OCI-LY3 (cell line): ENCODE results near the gene SFXN3.

Experiments
- EZH2phosphoT487 ChIP-seq: fragments of 200-600 bp; shearing (Covaris generic); IDR thresholded peaks from 2 replicates; pipeline ENCODE4 v1.6.1; 2018; ENCODE audit warnings: antibody characterized with exemption, mixed run types, low read depth
- TF ChIP-seq, protein P1 (sequence below): fragments of 200-600, 300-600 bp; sonication (generic); IDR thresholded peaks from 2 replicates; pipeline ENCODE4 v1.5.1; 2014; ENCODE audit warnings: antibody characterized with exemption, low read length, low read depth

DNA sequence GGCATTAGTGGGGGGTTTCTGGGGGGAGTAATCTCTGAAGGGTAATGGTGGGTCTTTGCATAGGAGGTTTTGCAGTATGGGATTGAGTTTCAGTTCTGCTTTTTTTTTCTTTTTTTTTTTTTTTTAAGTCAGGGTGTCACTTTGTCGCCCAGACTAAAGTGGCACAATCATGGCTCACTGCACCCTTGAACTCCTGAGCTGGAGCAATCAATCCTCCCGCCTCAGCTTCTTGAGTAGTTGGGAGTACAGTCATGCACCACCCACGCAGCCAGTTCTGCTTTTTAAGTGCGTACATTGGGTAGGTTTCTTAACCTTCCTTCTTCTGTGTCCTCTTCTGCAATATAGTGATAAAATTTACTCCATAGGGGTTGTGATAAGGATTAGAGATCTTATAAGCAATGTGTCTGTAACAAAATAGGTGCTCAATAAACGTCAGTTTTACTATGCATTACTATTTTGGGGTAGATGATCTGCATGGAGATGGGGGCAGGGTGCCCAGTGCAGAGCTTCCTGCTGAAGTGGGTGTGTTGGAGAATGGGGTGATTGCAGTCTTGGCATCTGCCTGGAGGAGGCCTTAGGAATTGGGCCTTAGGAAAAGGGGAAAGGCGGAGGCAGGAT is 40.3 kb downstream of the SFXN3 start:
- TF ChIP-seq, protein P1, sequence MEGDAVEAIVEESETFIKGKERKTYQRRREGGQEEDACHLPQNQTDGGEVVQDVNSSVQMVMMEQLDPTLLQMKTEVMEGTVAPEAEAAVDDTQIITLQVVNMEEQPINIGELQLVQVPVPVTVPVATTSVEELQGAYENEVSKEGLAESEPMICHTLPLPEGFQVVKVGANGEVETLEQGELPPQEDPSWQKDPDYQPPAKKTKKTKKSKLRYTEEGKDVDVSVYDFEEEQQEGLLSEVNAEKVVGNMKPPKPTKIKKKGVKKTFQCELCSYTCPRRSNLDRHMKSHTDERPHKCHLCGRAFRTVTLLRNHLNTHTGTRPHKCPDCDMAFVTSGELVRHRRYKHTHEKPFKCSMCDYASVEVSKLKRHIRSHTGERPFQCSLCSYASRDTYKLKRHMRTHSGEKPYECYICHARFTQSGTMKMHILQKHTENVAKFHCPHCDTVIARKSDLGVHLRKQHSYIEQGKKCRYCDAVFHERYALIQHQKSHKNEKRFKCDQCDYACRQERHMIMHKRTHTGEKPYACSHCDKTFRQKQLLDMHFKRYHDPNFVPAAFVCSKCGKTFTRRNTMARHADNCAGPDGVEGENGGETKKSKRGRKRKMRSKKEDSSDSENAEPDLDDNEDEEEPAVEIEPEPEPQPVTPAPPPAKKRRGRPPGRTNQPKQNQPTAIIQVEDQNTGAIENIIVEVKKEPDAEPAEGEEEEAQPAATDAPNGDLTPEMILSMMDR = no peak
- TF ChIP-seq EZH2phosphoT487 = no peak
